ENCODE measurements around the gene COG5.

DNA sequence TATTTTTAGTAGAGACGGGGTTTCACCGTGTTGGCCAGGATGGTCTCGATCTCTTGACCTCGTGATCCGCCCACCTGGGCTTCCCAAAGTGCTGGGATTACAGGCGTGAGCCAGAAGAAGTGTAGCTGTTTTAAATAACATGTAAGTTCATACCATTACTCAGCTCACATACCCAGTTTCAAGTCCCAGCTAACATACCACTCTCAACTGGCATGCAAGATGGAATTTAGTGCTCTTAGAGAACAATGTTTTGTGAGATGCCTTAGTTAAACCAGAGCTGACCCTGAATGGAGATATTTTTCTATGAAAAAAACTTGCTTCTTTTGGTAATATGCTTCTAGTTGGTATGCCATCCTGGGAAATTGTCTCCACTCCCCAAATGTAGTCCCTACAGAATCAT is 357.6 kb downstream of the COG5 start:
- no peak for TF ChIP-seq TCF4 (CRISPR knock-in tag; IDR thresholded peaks at IDR 0.05; ENCODE audit: borderline replicate concordance)
- TF ChIP-seq TOX (CRISPR knock-in tag; IDR thresholded peaks at IDR 0.05; ENCODE audit: borderline replicate concordance), result no peak
